GM19193 (cell line): Measurements from ENCODE around the gene SLC2A6.

Experiments
- POLR2A ChIP-seq: IDR thresholded peaks from 4 replicates; pipeline ENCODE4 v1.6.1; 2011; ENCODE audit not compliant: insufficient read depth, insufficient read length; ENCODE audit errors: extremely low read depth

The SLC2A6 gene

GRCh38 chr9:133478851-133479711, at the start of gene SLC2A6:
Gene SLC2A6, minus strand, starts transcription at chr9:133479099. Its CDS starts 40 bp downstream, at chr9:133479059.
- peak; percentile 76 for TF ChIP-seq POLR2A

DNA sequence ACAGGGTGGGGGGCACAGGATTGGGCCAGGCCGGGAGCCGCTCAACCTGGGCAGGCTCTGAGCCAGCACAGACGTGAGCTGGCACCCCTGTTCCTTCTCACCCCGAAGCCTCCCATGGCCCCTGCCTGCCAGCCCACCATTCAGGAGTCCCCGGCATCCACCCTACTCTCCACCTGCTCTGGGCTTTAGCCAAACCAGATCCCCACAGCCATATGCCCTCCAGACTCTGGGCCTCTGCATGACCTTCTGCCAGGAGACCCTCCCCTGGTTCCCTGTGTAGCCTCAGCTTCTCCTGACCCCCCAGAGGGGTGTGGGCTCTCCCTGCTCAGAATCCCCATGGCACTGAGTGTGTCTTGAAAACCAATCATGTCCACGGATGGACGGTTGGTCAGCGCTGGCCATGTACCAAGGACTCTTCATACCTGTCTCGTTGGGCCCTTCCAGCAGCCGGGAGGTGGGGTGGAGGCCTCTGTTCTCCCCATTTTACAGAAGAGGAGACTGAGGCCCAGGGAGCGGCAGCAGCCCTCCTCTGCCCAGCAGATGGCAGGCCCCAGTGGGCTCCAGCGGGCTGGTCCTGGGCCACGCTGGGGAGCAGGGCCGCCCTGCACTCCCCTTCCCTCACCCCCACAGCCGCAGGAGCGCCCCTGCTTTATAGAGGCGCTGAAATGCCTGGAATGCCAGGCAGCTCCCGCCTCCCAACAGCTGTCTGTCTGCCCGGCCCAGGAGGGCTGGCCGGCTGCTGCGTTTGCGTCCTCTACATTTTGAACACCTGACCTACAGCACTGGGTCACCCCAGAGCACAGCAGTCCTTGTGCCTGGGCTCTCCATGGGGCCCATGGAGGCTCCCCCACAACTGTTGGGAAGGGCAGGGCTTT, 49.3 kb upstream of the SLC2A6 start:
- TF ChIP-seq POLR2A = no peak

DNA sequence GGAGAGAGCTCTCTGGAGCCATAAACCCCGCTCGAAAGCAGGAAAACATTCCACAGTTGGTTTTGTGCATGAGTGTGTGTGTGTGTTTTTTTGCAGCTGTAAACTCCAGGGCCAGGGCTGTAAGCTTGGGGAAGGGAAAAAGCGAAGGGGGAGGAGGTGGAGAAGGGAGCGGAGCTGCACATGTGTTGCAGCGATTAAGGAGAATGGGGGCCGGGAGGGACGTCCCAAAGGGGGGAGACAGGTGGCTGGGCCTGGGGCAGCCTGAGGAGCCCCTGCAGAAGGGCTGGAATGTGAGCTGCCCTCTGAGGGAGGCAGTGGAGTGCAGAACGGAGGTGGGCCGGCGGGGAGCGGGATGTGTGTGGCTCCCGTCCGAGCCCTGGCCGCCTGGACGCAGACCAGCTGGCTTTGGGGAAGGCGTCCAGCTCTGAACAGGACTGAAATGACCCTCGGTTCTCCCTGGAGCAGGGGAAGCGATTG, 48.6 kb upstream of the SLC2A6 start:
- no peak for TF ChIP-seq POLR2A

DNA sequence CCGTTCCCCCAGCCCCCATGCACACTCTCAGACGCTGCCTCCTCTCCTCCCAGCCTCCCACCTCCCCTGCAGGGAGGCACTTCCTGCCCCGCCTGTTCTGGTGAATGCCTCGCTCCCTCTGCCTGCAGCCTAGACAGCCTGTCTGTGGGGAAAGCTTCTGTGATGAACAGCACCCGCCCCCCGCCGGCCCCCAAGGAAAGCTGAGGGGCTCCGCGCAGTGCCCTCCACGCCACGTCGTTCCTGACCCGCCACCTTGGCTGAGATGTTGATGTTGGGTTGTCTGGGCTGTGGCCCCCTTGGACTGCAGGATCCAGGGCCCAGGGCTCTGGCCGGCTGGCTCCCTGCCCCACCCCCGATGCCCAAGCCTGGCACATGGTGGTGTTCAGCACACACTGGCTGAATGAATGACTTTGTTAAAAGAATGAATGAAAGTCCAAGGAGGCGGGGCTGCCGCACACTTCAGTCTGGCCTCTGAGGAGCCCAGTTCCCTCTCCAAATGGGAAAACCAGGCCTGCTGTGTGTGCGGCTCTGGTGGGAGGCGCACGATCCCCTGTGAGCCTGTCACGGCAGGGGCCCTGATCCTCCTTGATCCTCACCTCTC, 47.9 kb upstream of the SLC2A6 start:
- TF ChIP-seq POLR2A = no peak

DNA sequence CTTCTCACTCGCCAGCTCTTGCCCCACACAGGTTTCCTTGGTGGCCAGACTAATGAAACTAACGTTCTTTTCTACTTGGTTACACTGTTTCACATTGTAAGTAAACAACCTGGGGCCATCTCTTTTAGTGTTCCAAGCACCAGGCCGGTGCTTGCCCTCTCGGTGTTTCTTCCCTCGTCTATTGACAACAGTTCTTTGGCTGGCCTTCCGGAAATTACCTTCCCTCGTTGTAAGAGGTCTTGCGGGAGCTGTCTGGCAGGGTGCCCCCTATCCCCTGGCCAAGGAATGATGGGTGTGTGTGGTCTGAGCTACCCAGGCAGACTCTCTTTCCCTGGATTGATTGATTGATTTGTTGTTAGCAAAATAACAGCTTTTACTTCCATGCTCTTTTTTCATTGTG, 46.8 kb upstream of the SLC2A6 start:
- no peak for TF ChIP-seq POLR2A

DNA sequence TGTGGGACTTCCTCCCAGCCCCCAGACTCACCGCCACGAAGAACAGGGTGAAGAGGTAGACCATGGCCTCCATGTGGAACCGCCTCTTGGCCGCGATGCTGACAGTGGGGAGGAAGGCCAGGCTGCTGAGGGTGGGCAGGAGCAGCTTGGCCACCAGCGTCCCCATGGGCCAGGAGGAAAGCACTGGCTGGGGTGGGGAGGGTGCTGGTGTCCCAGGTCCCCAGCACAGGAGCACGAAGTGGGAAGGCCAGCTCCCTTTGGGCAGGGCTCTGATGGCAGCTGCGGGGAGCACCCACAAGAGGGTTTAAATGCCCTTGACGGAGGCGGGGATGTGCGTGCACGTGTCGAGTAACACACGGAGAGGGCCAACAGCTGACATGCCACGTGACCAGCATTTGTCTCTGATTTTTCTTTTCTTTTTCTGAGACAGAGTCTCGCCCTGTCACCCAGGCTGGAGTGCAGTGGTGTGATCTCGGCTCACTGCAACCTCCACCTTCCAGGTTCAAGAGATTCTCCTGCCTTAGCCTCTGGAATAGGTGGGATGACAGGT, 45.9 kb upstream of the SLC2A6 start, which contains the start of gene MYMK:
Gene MYMK, minus strand, starts transcription at position 281 of the 550 bp plus-strand sequence. Its CDS starts 115 bp downstream, at position 166.
- no peak for TF ChIP-seq POLR2A

DNA sequence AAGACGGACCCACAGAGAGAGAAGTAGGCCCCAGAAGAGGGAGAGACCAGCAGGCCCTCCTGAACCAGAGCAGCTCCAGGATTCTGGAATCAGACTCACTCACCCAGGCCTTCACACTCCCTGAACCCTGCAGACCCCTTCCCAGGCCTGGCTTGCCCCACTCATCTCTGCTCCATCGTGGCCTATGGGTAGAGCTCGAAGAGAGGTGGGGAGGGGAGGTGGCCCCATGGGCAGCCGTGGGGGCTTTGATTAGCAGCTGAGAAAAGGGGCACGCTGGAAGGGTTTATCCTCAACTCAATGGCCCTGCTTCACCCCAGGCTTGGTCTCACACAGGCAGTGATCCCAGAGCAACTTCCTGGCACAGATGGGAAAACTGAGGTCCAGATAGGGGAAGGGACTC, 45.2 kb upstream of the SLC2A6 start:
- no peak for TF ChIP-seq POLR2A

DNA sequence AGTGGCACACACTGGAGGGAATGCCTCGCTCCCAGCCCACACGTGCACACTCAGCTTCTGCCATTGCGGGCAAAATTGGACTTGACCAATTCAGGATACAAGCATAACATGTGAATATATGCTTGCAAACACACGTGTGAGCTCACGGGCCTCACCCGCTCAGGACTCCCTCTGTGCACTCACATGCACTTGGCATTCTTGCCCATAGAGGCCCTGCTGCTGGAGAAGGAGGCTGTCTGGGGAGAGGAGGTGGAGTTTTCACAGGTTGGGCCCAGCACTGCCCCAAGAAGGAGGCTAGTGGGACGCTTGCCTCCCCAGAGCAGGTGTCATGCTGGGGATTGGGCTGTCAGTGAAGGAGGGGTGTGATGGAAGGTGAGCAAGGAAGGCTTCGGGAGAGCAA, 44.2 kb upstream of the SLC2A6 start:
- TF ChIP-seq POLR2A = no peak

DNA sequence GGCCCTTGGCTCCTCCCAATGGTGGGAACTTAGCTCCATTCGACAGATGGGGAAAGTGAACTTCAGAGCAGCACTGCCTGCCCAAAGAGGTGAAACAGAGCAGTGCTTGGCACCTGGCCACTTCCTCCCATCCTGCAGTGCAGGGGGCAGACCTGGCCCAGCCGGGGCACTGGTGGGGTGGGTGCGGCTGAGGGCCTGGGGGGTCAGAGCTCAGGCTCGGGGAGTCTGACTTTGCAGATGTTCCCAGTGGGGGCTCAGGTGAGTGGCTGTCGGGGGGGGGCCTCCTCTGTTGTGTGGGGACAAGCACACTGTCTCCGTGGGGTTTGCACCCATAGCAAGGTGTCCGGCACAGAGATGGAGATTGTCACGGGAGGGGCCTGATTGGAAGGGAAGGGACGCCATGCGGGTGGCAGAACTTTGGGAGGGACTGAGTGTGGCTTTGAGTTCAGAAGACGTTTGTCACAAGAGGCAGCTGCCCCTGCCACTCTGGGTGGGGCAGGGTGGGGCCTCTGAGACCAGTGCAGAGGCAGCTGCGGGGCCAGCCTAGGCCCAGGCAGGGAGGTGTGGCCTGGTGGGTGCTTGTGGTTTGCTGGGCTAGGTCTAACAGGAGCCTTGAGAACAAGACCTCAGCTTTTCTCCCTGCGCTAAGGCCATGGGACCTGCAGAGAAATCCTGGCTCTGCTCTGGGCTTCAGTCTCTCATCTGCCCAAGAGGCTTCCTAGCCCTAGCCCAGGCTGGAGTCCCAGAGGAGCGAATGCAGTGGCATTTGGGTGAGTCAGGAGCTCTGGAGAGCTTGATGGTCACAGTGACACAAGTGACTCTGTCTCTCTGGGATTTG, 43.4 kb upstream of the SLC2A6 start:
- no peak for TF ChIP-seq POLR2A

DNA sequence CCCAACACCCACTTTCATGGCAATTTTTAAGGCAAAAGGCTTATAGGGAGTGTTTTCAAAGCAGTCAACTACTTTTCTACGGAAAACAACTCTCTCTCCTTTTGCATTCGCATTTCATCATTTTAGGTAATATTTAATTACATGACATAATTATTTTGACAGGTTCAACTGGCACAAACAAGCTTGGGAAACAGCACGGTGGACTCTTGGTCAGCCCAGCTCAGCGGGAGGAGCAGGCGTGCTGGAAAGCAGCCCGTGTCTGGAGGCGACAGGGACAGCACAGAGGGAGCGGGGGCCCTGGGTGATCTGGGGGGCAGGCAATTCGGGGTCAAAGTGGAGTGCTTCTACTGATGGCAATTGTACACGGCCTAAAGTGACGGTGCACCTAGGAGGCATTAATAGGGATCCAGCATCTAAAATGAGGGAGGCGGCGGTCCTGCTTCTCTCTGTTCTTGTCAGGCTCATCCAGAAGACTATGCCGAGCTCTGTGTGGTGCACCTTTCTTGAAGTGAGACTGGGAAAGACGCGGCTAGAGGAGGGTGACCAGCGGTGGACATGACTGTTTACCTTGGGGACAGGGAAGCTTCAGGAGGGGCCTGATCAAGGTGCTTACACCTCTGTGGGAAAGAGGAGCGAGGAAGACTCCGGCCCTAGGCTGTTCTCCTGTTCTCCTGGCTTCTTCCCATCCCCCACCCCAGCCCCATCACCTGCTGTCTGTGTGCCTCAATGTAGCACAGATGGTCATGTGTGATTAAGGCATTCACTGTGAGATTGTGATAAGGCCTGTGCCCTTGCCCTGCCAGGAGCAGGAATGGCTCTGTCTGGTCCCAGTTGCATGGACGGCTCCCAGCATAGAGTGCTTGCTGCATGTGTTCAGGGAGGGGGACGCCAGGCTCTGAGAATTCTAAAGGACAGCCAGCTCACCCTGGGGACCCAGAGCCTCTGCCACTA, 42.5 kb upstream of the SLC2A6 start:
- no peak for TF ChIP-seq POLR2A

DNA sequence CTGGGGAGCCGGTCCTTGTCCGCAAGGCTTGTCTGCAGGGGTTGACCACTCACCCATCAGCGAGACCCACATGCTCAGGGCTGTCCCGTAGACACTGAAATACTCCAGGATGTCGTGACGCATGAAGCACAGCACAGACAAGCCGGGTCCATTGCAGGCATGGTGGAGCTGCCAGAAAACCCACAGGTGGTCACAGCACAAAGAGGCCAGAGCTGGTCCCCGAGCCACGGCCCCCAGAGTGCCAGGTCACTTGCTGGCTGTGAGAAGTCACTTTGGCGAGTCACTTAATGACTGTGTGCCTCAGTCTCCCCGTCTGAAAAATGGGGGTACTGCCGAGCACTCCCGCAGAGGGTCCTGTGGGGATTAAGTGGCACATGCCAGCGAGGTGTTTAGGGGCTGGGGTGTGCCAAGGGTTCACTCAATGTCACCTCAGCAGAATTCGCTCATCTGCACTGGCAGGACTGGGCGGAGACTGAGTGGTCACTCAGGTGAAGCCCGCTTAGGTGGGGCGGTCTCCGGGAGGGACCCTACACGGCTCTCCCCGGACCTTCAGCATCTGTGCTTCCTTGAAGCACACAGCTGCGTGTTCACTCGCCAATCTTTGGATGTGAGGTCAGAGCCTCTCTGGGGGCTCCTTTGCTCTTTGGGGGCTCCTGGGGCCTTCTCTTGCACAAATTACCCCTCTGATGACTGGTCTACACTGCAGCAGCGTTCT, 41.4 kb upstream of the SLC2A6 start:
- TF ChIP-seq POLR2A = no peak

DNA sequence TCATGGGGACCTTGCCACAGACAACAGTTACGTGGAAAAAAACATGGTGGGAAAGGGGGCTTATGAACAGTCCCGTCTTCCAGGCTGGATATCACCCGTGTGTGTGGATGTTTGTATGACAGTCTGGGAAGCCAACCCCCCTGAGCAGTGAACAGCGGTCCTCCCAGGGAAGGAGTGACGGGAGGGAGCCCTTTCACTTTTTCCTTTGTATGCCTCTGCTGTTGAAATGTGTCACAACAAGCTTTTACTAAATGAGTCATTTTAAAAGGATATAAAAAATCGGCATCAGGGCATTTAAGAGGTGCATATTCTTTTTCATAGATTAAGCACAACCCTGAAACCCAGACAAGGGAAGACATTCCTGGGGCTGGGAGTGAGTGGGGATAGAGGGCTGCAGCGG, 40.8 kb upstream of the SLC2A6 start:
- TF ChIP-seq POLR2A = no peak
